A549 (cell line): ENCODE results near the gene TMCO4. TPM values are rescaled to one million over a fixed set of nuclear protein-coding genes. Genes with fewer than 3 reads are reported as not detected.
"Not testable (repeated sequence)": the region's sequence is repeated elsewhere in the genome, so short reads cannot be mapped to it uniquely, and the experiment has no call there.

ENCODE experiments used
- ATAC-seq, 2 experiments: fragments of 200-7000 bp in 1 of 2; fragments of >200 bp in 1 of 2; cut with Nextera tagmentation in 1 of 2; cut with Tn5 transposase in 1 of 2; 3 replicates each; pipeline versions ENCODE4 v1.8.0 to v1.9.1; 2018 to 2020; ENCODE audit warnings: mild to moderate bottlenecking in 1 of 2, moderate library complexity in 1 of 2
- CTCF ChIA-PET: fragments of 300-600 bp; sonication (Branson Sonifier 250); formaldehyde crosslinking; extraction: SDS; loops from one replicate; lab custom pipeline; 2021; ENCODE audit warnings: antibody characterized with exemption, inconsistent platforms; lab: Yijun Ruan, JAX
- POLR2A ChIA-PET: fragments of 350-600 bp; formaldehyde crosslinking; extraction: SDS; loops from one replicate; lab custom pipeline; 2021; ENCODE audit warnings: antibody characterized with exemption, inconsistent platforms; lab: Yijun Ruan, JAX
- DNase-seq, 2 experiments: peaks; one replicate each; pipeline versions ENCODE4 v3.0.0 to v3.0.0-alpha.2; 2011 to 2016; ENCODE audit warnings: low read depth in 1 of 2, low spot score in 1 of 2
- FAIRE-seq: peaks from 2 replicates; lab custom pipeline; 2011; peaks lifted over from hg19 to GRCh38; lab: Jason Lieb, UNC
- H3K27ac ChIP-seq, 2 experiments: fragments of >200 bp; sonication (Bioruptor Twin); formaldehyde crosslinking; 3 replicates each; pipeline ENCODE4 v1.5.1; 2016 to 2017
- H3K4me1 ChIP-seq: fragments of >200 bp; sonication (Bioruptor Twin); formaldehyde crosslinking; 3 replicates; pipeline ENCODE4 v1.6.1; 2016
- H3K4me2 ChIP-seq: fragments of >200 bp; sonication (Bioruptor Twin); formaldehyde crosslinking; 3 replicates; pipeline ENCODE4 v1.6.1; 2016
- H3K4me3 ChIP-seq: fragments of >200 bp; sonication (Bioruptor Twin); formaldehyde crosslinking; 3 replicates; pipeline ENCODE4 v1.5.1; 2016
- H3K9me3 ChIP-seq: fragments of >200 bp; sonication (Bioruptor Twin); formaldehyde crosslinking; 3 replicates; pipeline ENCODE4 v1.6.1; 2016
- CBX8 ChIP-seq: fragments of 200-600 bp; sonication (generic); IDR thresholded peaks from 2 replicates; pipeline ENCODE4 v1.6.1; 2016
- CHD4 ChIP-seq: fragments of 200-600 bp; sonication (generic); IDR thresholded peaks from 2 replicates; pipeline ENCODE4 v1.6.1; 2016; ENCODE audit warnings: antibody characterized with exemption, mild to moderate bottlenecking, borderline replicate concordance
- FOSB ChIP-seq: fragments of 250-450 bp; sonication (Bioruptor Pico); IDR thresholded peaks from 2 replicates; pipeline ENCODE4 v1.5.0; 2020; ENCODE audit warnings: mild to moderate bottlenecking, moderate library complexity
- FOSL2 ChIP-seq, 2 experiments: fragments of 450-650 bp in 1 of 2; fragments of >200 bp in 1 of 2; sonication (Bioruptor Twin) in 1 of 2; formaldehyde crosslinking; IDR thresholded peaks; 2 replicates each; pipeline versions ENCODE4 v1.5.0 to v1.6.1; 2016 to 2020; ENCODE audit warnings: mild to moderate bottlenecking in 1 of 2, moderate library complexity in 1 of 2
- FOXS1 ChIP-seq: fragments of 250-450 bp; sonication (Bioruptor Pico); IDR thresholded peaks from 2 replicates; pipeline ENCODE4 v1.5.0; 2020; ENCODE audit warnings: mild to moderate bottlenecking, moderate library complexity
- JUN ChIP-seq, 2 experiments: fragments of >200 bp; sonication (Bioruptor Twin); formaldehyde crosslinking; IDR thresholded peaks; 2 replicates in 1 of 2; 3 replicates in 1 of 2; pipeline ENCODE4 v1.6.1; 2016 to 2017
- KDM1A ChIP-seq: fragments of 200-600 bp; sonication (generic); IDR thresholded peaks from 2 replicates; pipeline ENCODE4 v1.6.1; 2016; ENCODE audit warnings: low read depth, mild to moderate bottlenecking
- MAFK ChIP-seq: fragments of 450-650 bp; IDR thresholded peaks from 2 replicates; pipeline ENCODE4 v1.6.1; 2014; ENCODE audit not compliant: partially characterized antibody
- MAZ ChIP-seq: fragments of 150-350 bp; IDR thresholded peaks from 2 replicates; pipeline ENCODE4 v1.6.1; 2014; ENCODE audit warnings: antibody characterized with exemption, low read depth, low read length, borderline replicate concordance
- POLR2A ChIP-seq: IDR thresholded peaks from 2 replicates; pipeline ENCODE4 v1.6.1; 2012; ENCODE audit warnings: mild to moderate bottlenecking, low read length
- POLR2AphosphoS2 ChIP-seq: conservative IDR thresholded peaks from 2 replicates; pipeline ENCODE4 v1.6.1; 2012; ENCODE audit warnings: low read length, improper control_type of control experiment, inconsistent platforms
- RNF2 ChIP-seq: fragments of 200-600 bp; sonication (generic); IDR thresholded peaks from 2 replicates; pipeline ENCODE4 v1.6.1; 2016; ENCODE audit warnings: low read depth, mild to moderate bottlenecking, antibody characterized with exemption, moderate library complexity, borderline replicate concordance
- TFCP2L1 ChIP-seq: fragments of 250-450 bp; sonication (Bioruptor Pico); IDR thresholded peaks from 2 replicates; pipeline ENCODE4 v1.5.0; 2021; ENCODE audit warnings: mild to moderate bottlenecking
- ZFP36 ChIP-seq: fragments of 450-650 bp; IDR thresholded peaks from 2 replicates; pipeline ENCODE4 v1.6.1; 2014; ENCODE audit warnings: borderline replicate concordance; ENCODE audit not compliant: partially characterized antibody
- ZSCAN20 ChIP-seq: fragments of 250-450 bp; sonication (Bioruptor Pico); IDR thresholded peaks from 2 replicates; pipeline ENCODE4 v1.8.0; 2022; ENCODE audit warnings: mild to moderate bottlenecking, moderate library complexity
- WGBS: methylation state at CpG from one replicate; pipeline ENCODE4 v1.1.6; 2017; ENCODE audit errors: missing lambda C conversion rate; 5-methylcytosine and 5-hydroxymethylcytosine counted together
- polyA plus RNA-seq, 4 experiments: library from polyadenylated mRNA; depleted of rRNA in 3 of 4; stranded (reverse); fragments of >200 nt; fragmentation: RNase III in 1 of 4; extraction: RNeasy Plus Mini Kit Qiagen cat#74134 plus additional on column Dnase treatment in 1 of 4; gene quantifications; 2 replicates in 3 of 4; 3 replicates in 1 of 4; pipeline ENCODE4 v1.2.3, GENCODE V29; 2011 to 2017
- TF ChIP-seq, protein P1 (sequence below): fragments of >200 bp; sonication (Bioruptor Twin); formaldehyde crosslinking; IDR thresholded peaks from 3 replicates; pipeline ENCODE4 v1.5.1; 2016
- TF ChIP-seq, protein P2 (sequence below): fragments of 150-350 bp; IDR thresholded peaks from 2 replicates; pipeline ENCODE4 v1.6.1; 2014; ENCODE audit warnings: low read depth, mild to moderate bottlenecking, low read length
- TF ChIP-seq, protein P3 (sequence below): IDR thresholded peaks from 2 replicates; pipeline ENCODE4 v1.6.1; 2012
- TF ChIP-seq, protein P4 (sequence below): IDR thresholded peaks from 2 replicates; pipeline ENCODE4 v1.6.1; 2012; ENCODE audit warnings: low read depth, borderline replicate concordance
- TF ChIP-seq, protein P5 (sequence below): IDR thresholded peaks from 2 replicates; pipeline ENCODE4 v1.6.1; 2012

Gene TMCO4
- polyA plus RNA-seq, 2 of the 4 experiments (the other 2 are of a cell fraction): 4.0 to 4.6 TPM

DNA sequence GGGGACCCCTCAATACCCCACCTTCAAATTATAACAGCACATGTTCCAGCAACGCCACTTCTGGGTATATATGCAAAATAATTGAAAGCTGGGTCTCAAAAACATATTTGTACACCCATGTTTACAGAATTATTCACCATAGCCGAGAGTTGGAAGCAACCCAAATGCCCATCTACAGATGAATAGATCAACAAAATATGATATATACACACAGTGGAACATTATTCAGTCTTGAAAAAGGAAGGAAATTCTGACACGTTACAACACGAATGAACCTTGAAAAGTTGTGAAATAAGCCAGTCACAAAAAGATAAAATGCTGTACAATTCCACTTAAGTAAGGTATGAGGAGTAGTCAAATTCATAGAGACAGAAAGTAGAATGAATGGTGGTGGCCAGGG, 5.1 kb downstream of the TMCO4 start:
- H3K9me3 ChIP-seq: no peaks in the 10 kb centered on the region
- TF ChIP-seq CBX8 (no peak), FOSB (no peak), KDM1A (no peak), ZSCAN20 (CRISPR knock-in tag) (no peak), ZFP36 (no peak)
- TF ChIP-seq, protein P1, sequence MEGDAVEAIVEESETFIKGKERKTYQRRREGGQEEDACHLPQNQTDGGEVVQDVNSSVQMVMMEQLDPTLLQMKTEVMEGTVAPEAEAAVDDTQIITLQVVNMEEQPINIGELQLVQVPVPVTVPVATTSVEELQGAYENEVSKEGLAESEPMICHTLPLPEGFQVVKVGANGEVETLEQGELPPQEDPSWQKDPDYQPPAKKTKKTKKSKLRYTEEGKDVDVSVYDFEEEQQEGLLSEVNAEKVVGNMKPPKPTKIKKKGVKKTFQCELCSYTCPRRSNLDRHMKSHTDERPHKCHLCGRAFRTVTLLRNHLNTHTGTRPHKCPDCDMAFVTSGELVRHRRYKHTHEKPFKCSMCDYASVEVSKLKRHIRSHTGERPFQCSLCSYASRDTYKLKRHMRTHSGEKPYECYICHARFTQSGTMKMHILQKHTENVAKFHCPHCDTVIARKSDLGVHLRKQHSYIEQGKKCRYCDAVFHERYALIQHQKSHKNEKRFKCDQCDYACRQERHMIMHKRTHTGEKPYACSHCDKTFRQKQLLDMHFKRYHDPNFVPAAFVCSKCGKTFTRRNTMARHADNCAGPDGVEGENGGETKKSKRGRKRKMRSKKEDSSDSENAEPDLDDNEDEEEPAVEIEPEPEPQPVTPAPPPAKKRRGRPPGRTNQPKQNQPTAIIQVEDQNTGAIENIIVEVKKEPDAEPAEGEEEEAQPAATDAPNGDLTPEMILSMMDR: no peak
- no peak overlapping the region for H3K4me3 ChIP-seq
- no peak for DNase-seq
- no peak overlapping the region for H3K4me2 ChIP-seq
- WGBS: 69% methylated on average over 4 of the region's 4 CpGs
- peaks cover 7% of the 10 kb centered on the region; the same call in 1 of the 3 replicates for H3K4me1 ChIP-seq
- no peak for FAIRE-seq
- ChIA-PET CTCF (no interaction called here), POLR2A (no interaction called here)
- no peak for ATAC-seq
- no peak overlapping the region for H3K27ac ChIP-seq

DNA sequence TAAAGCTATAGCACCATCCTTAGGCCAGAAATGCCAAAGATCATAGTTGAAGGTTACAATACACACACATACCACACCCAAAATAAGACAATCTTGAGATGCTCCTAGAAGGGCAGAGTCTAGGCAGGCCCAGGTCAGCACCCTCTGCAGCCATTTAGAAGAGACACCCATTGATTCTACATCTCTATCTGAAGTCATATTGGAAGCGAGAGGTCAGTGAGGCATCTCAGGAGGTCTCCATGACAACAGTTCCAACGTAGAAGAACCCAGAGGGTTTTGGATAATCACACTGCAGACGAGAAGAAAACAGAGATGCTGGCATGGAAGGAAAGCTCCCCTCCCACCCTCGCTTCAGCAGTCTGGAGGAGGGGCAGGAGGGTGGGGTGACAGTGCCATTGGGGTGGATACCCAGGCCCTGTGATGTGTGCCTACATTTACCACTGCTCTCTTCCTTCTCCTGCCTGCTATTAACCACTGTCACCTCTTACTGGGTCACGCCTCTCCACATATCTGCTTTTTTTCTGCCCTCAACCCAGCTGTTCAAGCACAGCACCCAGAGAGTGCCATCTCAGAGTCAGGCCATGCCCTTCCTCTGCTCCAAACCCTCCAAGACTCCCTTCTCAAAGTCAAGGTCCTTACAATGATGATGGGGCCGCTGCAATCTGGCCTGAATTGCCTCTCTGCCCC, 6.2 kb downstream of the TMCO4 start:
- 75% methylated on average over 6 of the region's 6 CpGs for WGBS
- FAIRE-seq: no peak
- CTCF ChIA-PET: no interaction called here

DNA sequence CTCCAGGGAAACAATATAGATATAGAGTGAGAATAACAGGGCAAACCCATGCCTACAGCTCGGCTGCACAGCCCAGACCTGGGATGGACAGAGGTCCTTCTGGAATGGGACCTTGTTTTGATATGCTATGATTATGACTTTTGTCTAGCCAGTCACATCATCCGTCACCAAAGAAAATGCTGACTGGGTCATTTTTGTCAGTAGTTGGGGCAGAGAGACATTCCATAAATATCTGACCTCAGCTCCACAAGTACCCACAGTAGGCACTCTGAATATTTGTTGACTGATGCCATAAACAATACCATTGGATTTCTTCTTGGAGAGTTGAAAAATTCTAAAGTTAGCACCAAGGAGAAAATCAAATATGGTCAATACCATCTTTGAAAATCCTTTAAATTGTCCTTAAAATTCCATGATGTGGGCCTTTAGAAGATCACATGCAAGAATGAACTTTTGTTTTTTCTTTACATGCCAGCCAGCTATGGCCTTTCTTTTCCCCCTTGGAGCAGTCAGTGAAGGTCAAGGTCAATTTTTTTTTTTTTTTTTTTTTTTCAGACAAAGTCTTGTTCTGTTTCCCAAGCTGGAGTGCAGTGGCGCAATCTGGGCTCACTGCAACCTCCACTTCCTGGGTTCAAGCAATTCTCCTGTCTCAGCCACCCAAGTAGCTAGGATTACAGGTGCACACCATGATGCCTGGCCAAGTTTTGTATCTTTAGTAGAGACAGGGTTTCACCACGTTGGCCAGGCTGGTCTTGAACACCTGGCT, 7.3 kb downstream of the TMCO4 start:
- 90% methylated on average over 3 of the region's 4 CpGs for WGBS
- H3K4me1 ChIP-seq: no peaks in the 10 kb centered on the region
- DNase-seq: no peak
- no peaks in the 10 kb centered on the region for H3K9me3 ChIP-seq
- no peak overlapping the region for H3K4me2 ChIP-seq
- H3K27ac ChIP-seq: no peak overlapping the region
- FAIRE-seq: no peak
- ChIA-PET POLR2A (no interaction called here), CTCF (no interaction called here)
- no peak overlapping the region for H3K4me3 ChIP-seq
- ATAC-seq: no peak
- TF ChIP-seq MAFK: peak; percentile 95
- no peak for TF ChIP-seq FOSL2 (IDR thresholded peaks at IDR 0.05)
- TF ChIP-seq FOSL2 (CRISPR knock-in tag; IDR thresholded peaks at IDR 0.05): no peak

More for the DNA sequence above, 6.2 kb downstream of the TMCO4 start:
- Histone ChIP-seq H3K9me3 (no peaks in the 10 kb centered on the region), H3K27ac (no peak overlapping the region), H3K4me2 (no peak overlapping the region), H3K4me3 (no peak overlapping the region), H3K4me1 (no peaks in the 10 kb centered on the region)
- DNase-seq: no peak
- POLR2A ChIA-PET: no interaction called here
- TF ChIP-seq POLR2A (no peak), POLR2AphosphoS2 (no peak), KDM1A (no peak), MAZ (no peak), RNF2 (no peak), TFCP2L1 (CRISPR knock-in tag) (no peak), FOXS1 (CRISPR knock-in tag) (no peak), CHD4 (no peak), JUN (IDR thresholded peaks at IDR 0.05) (no peak)
- TF ChIP-seq, protein P2, sequence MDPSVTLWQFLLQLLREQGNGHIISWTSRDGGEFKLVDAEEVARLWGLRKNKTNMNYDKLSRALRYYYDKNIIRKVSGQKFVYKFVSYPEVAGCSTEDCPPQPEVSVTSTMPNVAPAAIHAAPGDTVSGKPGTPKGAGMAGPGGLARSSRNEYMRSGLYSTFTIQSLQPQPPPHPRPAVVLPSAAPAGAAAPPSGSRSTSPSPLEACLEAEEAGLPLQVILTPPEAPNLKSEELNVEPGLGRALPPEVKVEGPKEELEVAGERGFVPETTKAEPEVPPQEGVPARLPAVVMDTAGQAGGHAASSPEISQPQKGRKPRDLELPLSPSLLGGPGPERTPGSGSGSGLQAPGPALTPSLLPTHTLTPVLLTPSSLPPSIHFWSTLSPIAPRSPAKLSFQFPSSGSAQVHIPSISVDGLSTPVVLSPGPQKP: no peak
- TF ChIP-seq, protein P3, sequence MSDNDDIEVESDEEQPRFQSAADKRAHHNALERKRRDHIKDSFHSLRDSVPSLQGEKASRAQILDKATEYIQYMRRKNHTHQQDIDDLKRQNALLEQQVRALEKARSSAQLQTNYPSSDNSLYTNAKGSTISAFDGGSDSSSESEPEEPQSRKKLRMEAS: no peak
- TF ChIP-seq, protein P4, sequence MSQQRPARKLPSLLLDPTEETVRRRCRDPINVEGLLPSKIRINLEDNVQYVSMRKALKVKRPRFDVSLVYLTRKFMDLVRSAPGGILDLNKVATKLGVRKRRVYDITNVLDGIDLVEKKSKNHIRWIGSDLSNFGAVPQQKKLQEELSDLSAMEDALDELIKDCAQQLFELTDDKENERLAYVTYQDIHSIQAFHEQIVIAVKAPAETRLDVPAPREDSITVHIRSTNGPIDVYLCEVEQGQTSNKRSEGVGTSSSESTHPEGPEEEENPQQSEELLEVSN: no peak
- TF ChIP-seq, protein P5, sequence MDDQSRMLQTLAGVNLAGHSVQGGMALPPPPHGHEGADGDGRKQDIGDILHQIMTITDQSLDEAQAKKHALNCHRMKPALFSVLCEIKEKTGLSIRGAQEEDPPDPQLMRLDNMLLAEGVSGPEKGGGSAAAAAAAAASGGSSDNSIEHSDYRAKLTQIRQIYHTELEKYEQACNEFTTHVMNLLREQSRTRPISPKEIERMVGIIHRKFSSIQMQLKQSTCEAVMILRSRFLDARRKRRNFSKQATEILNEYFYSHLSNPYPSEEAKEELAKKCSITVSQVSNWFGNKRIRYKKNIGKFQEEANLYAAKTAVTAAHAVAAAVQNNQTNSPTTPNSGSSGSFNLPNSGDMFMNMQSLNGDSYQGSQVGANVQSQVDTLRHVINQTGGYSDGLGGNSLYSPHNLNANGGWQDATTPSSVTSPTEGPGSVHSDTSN: no peak
- no peak for ATAC-seq

DNA sequence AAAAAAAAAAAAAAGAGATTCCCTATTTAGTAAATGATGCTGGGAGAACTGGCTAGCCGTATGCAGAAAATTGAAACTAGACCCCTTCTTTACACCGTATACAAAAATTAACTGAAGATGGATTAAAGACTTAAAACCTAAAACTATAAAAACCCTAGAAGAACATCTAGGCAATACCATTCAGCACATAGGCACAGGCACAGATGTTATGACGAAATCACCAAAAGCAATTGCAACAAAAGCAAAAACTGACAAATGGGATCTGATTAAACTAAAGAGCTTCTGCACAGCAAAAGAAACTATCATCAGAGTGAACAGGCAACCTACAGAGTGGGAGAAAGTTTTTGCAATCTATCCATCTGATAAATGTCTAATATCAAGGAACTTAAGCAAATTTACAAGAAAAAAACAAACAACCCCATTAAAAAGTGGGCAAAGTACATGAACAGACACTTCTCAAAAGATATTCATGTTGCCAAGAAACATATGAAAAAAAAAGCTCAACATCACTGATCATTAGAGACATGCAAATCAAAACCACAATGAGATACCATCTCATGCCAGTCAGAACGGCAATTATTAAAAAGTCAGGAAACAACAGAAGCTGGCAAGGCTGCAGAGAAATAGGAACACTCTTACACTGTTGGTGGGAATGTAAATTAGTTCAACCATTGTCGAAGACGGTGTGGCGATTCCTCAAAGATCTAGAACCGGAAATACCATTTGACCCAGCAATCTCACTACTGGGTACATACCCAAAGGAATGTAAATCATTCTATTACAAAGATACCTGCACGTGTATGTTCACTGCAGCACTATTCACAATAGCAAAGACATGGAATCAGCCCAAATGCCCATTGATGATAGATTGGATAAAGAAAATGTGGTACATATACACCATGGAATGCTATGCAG, 9.4 kb downstream of the TMCO4 start:
- H3K4me3 ChIP-seq, H3K9me3 ChIP-seq, FAIRE-seq, POLR2A ChIA-PET, CTCF ChIA-PET, ATAC-seq, DNase-seq, H3K27ac ChIP-seq, H3K4me1 ChIP-seq, H3K4me2 ChIP-seq: not testable (repeated sequence)
- WGBS: 90% methylated on average over 9 of the region's 9 CpGs
